HCT116 (cell line): ENCODE data around the gene GCSAM. TPM values are rescaled to one million over a fixed set of nuclear protein-coding genes. Genes with fewer than 3 reads are reported as not detected.

Experiments
- ATAC-seq: fragments of 200-7000 bp; cut with Tn5 transposase; 2 replicates; pipeline ENCODE4 v1.9.1; 2020; ENCODE audit warnings: mild to moderate bottlenecking, moderate library complexity
- BruUV-seq: library from RNA; stranded (reverse); fragments of 400-500 nt; replicated peaks from 2 replicates; lab custom pipeline; 2021; lab: Mats Ljungman, UMichigan
- CTCF ChIA-PET: fragments of 300-600 bp; sonication (Branson Sonifier 250); formaldehyde crosslinking; loops from one replicate; lab custom pipeline; 2021; ENCODE audit warnings: antibody characterized with exemption; lab: Charles Lee
- POLR2A ChIA-PET: fragments of 300-600, 350-600 bp; sonication (Branson Sonifier 250); formaldehyde crosslinking; loops from one replicate; lab custom pipeline; 2021; ENCODE audit warnings: antibody characterized with exemption; lab: Charles Lee
- RAD21 ChIA-PET, 2 experiments: fragments of 300-600 bp; sonication (Branson Sonifier 250); formaldehyde crosslinking; loops; one replicate each; lab custom pipeline; 2023; ENCODE audit warnings: low total read pairs in 2 of 2; ENCODE audit not compliant: uncharacterized antibody in 2 of 2, unreplicated experiment in 2 of 2, low non-redundant PET in 1 of 2; lab: Charles Lee
- DNase-seq: peaks from one replicate; pipeline ENCODE4 v3.0.0-alpha.2; 2010; ENCODE audit warnings: low read depth, low spot score
- H2AFZ ChIP-seq: fragments of 200-600 bp; shearing (Covaris generic), sonication (generic); 2 replicates; pipeline ENCODE4 v1.6.1; 2017; ENCODE audit warnings: low read depth, mixed run types, mixed read lengths, antibody characterized with exemption, low read length; ENCODE audit not compliant: poor library complexity, severe bottlenecking
- H3K27ac ChIP-seq: 2 replicates; pipeline ENCODE4 v1.5.1; 2012; ENCODE audit warnings: low read depth, low read length
- H3K27me3 ChIP-seq: fragments of 200-600 bp; sonication (generic); 2 replicates; pipeline ENCODE4 v1.6.1; 2016; ENCODE audit warnings: mixed run types, low read length, mixed read lengths; ENCODE audit not compliant: insufficient read depth
- H3K36me3 ChIP-seq, 2 experiments: fragments of 200-500 bp in 1 of 2; fragments of 200-600 bp in 1 of 2; sonication (Bioruptor generic) in 1 of 2; sonication (generic) in 1 of 2; 2 replicates each; pipeline versions ENCODE4 v1.5.1 to v1.6.1; 2014 to 2016; ENCODE audit warnings: low read length in 2 of 2, inconsistent platforms in 1 of 2, mixed read lengths in 1 of 2, mixed run types in 1 of 2; ENCODE audit not compliant: insufficient read depth in 2 of 2, control insufficient read depth in 1 of 2
- H3K4me1 ChIP-seq, 2 experiments: fragments of 200-600 bp in 1 of 2; sonication (generic) in 1 of 2; 2 replicates each; pipeline versions ENCODE4 v1.5.1 to v1.6.1; 2012 to 2017; ENCODE audit warnings: low read length in 2 of 2, inconsistent platforms in 1 of 2, mild to moderate bottlenecking in 1 of 2, mixed read lengths in 1 of 2, mixed run types in 1 of 2, moderate library complexity in 1 of 2; ENCODE audit not compliant: insufficient read depth in 2 of 2, control insufficient read depth in 1 of 2
- H3K4me2 ChIP-seq: fragments of 200-600 bp; sonication (generic); 2 replicates; pipeline ENCODE4 v1.6.1; 2017; ENCODE audit warnings: mixed run types, low read length, mixed read lengths
- H3K4me3 ChIP-seq, 2 experiments: fragments of 200-600 bp in 1 of 2; sonication (generic) in 1 of 2; replicated peaks in 1 of 2; 2 replicates each; pipeline ENCODE4 v1.5.1; 2011 to 2016; ENCODE audit warnings: low read length in 2 of 2, control low read depth in 1 of 2, low read depth in 1 of 2, mild to moderate bottlenecking in 1 of 2, mixed read lengths in 1 of 2, mixed run types in 1 of 2
- H3K79me2 ChIP-seq: fragments of 200-600 bp; sonication (generic); 2 replicates; pipeline ENCODE4 v1.6.1; 2017; ENCODE audit warnings: mild to moderate bottlenecking, mixed run types, low read length, moderate library complexity, mixed read lengths; ENCODE audit not compliant: insufficient read depth
- H3K9ac ChIP-seq: fragments of 200-600 bp; sonication (generic); 2 replicates; pipeline ENCODE4 v1.6.1; 2016; ENCODE audit warnings: low read length, mixed read lengths
- H3K9me2 ChIP-seq: fragments of 200-600 bp; sonication (generic), shearing (Covaris generic); 2 replicates; pipeline ENCODE4 v1.6.1; 2017; ENCODE audit warnings: mixed run types, mild to moderate bottlenecking, moderate library complexity; ENCODE audit not compliant: insufficient read depth
- H3K9me3 ChIP-seq, 2 experiments: fragments of 200-500 bp in 1 of 2; fragments of 200-600 bp in 1 of 2; sonication (Bioruptor generic) in 1 of 2; sonication (generic) in 1 of 2; 2 replicates each; pipeline ENCODE4 v1.6.1; 2014 to 2017; ENCODE audit warnings: low read length in 2 of 2, mixed read lengths in 2 of 2, inconsistent platforms in 1 of 2, low read depth in 1 of 2, mild to moderate bottlenecking in 1 of 2, mixed run types in 1 of 2, moderate library complexity in 1 of 2; ENCODE audit not compliant: control insufficient read depth in 1 of 2, insufficient read depth in 1 of 2
- H4K20me1 ChIP-seq: fragments of 200-600 bp; sonication (generic), shearing (Covaris generic); 2 replicates; pipeline ENCODE4 v1.6.1; 2017; ENCODE audit warnings: mixed run types, mild to moderate bottlenecking, moderate library complexity; ENCODE audit not compliant: insufficient read depth
- CBX3 ChIP-seq: IDR thresholded peaks from 2 replicates; pipeline ENCODE4 v1.6.1; 2012; ENCODE audit warnings: low read depth
- CEBPB ChIP-seq: IDR thresholded peaks from 2 replicates; pipeline ENCODE4 v1.6.1; 2012; ENCODE audit warnings: low read depth
- EGR1 ChIP-seq: IDR thresholded peaks from 2 replicates; pipeline ENCODE4 v1.6.1; 2012; ENCODE audit warnings: low read depth
- ELF1 ChIP-seq: IDR thresholded peaks from 2 replicates; pipeline ENCODE4 v1.6.1; 2012; ENCODE audit warnings: low read depth, borderline replicate concordance
- FOSL1 ChIP-seq: IDR thresholded peaks from 2 replicates; pipeline ENCODE4 v1.6.1; 2012; ENCODE audit warnings: low read depth
- JUND ChIP-seq: IDR thresholded peaks from 2 replicates; pipeline ENCODE4 v1.6.1; 2012
- POLR2AphosphoS5 ChIP-seq: IDR thresholded peaks from 2 replicates; pipeline ENCODE4 v1.6.1; 2011; ENCODE audit warnings: mild to moderate bottlenecking, low read depth, low read length, moderate library complexity
- TCF7L2 ChIP-seq: IDR thresholded peaks from 2 replicates; pipeline ENCODE4 v1.7.0; 2011; ENCODE audit warnings: borderline replicate concordance, inconsistent platforms; ENCODE audit not compliant: insufficient read depth, insufficient read length; ENCODE audit errors: extremely low read depth
- YY1 ChIP-seq: IDR thresholded peaks from 2 replicates; pipeline ENCODE4 v1.6.1; 2011; ENCODE audit warnings: low read length, low read depth, moderate library complexity, mild to moderate bottlenecking; ENCODE audit not compliant: insufficient replicate concordance; ENCODE audit errors: extremely low read depth
- ZNF274 ChIP-seq: fragments of 200-500 bp; sonication (Bioruptor generic); IDR thresholded peaks from 2 replicates; pipeline ENCODE4 v1.6.1; 2014; ENCODE audit warnings: mild to moderate bottlenecking, low read depth, low read length, inconsistent platforms
- intact Hi-C: fragments of 100-400 bp; cut with micrococcal nuclease; formaldehyde crosslinking; loops from 2 replicates; pipeline ENCODE4 v1.10.0; 2022
- total RNA-seq: library from RNA; stranded (reverse); gene quantifications from one replicate; pipeline ENCODE4 v1.2.1, GENCODE V29; 2021; ENCODE audit not compliant: unreplicated experiment
- TF ChIP-seq, protein P1 (sequence below), 3 experiments: fragments of 200-600 bp in 1 of 3; sonication (generic) in 1 of 3; IDR thresholded peaks in 2 of 3; conservative IDR thresholded peaks in 1 of 3; 2 replicates each; pipeline ENCODE4 v1.5.1; 2012 to 2017; ENCODE audit warnings: low read depth in 2 of 3, low read length in 2 of 3, antibody characterized with exemption in 1 of 3, borderline replicate concordance in 1 of 3, control low read depth in 1 of 3, mild to moderate bottlenecking in 1 of 3, mixed read lengths in 1 of 3, mixed run types in 1 of 3, moderate library complexity in 1 of 3; ENCODE audit not compliant: insufficient read depth in 1 of 3
- TF ChIP-seq, protein P2 (sequence below): IDR thresholded peaks from 2 replicates; pipeline ENCODE4 v1.6.1; 2012; ENCODE audit warnings: low read depth
- TF ChIP-seq, protein P3 (sequence below): IDR thresholded peaks from 2 replicates; pipeline ENCODE4 v1.6.1; 2012

Gene GCSAM
- total RNA-seq, 1 experiment from 2014 or later, result not detected

DNA sequence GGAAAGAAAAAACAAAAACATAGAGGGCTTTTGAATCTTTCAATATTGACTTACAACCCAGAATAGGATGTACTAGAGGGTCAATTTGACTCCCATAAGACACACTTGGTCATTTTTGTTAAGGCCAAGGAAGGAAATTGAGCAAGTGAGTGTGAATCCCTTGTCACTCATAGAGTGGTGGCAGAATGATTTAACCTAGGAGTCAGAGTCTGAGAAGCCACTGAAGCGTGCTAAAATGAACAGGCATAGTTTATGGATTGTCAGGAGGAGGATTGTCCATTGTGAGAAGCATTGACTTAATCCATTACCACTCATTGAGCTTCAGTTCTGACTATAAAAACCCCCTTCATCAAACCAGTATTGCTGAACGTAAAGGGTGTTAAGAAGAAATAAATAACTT is 8.2 kb upstream of the GCSAM start:
- no peaks in the 10 kb centered on the region for H3K9me2 ChIP-seq
- H2AFZ ChIP-seq, result no peak overlapping the region
- H3K79me2 ChIP-seq, result no peaks in the 10 kb centered on the region
- H3K27ac ChIP-seq, result no peak overlapping the region
- intact Hi-C loops, result no loop called here
- ChIA-PET CTCF (no interaction called here), POLR2A (no interaction called here), RAD21 (no interaction called here)
- 0 out of 4 replicates have a peak, but pooled peaks cover 0 to under 1% of the 10 kb centered on the region in 2 experiments for H3K9me3 ChIP-seq
- no peak overlapping the region for H3K4me2 ChIP-seq
- ATAC-seq (no peak), DNase-seq (no peak)
- H3K36me3 ChIP-seq, result no peaks in the 10 kb centered on the region
- TF ChIP-seq TCF7L2, result no peak
- no peak for TF ChIP-seq ZNF274
- TF ChIP-seq, protein P1, sequence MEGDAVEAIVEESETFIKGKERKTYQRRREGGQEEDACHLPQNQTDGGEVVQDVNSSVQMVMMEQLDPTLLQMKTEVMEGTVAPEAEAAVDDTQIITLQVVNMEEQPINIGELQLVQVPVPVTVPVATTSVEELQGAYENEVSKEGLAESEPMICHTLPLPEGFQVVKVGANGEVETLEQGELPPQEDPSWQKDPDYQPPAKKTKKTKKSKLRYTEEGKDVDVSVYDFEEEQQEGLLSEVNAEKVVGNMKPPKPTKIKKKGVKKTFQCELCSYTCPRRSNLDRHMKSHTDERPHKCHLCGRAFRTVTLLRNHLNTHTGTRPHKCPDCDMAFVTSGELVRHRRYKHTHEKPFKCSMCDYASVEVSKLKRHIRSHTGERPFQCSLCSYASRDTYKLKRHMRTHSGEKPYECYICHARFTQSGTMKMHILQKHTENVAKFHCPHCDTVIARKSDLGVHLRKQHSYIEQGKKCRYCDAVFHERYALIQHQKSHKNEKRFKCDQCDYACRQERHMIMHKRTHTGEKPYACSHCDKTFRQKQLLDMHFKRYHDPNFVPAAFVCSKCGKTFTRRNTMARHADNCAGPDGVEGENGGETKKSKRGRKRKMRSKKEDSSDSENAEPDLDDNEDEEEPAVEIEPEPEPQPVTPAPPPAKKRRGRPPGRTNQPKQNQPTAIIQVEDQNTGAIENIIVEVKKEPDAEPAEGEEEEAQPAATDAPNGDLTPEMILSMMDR (IDR thresholded peaks at IDR 0.05 in 2 of 3, conservative IDR thresholded peaks at IDR 0.05 in 1 of 3; ENCODE audit: borderline replicate concordance in 1 of 3, insufficient read depth in 1 of 3, low read depth in 2 of 3, low read length in 2 of 3), result no peak
- TF ChIP-seq CEBPB, result no peak
- TF ChIP-seq ELF1, result no peak
- TF ChIP-seq, protein P2, sequence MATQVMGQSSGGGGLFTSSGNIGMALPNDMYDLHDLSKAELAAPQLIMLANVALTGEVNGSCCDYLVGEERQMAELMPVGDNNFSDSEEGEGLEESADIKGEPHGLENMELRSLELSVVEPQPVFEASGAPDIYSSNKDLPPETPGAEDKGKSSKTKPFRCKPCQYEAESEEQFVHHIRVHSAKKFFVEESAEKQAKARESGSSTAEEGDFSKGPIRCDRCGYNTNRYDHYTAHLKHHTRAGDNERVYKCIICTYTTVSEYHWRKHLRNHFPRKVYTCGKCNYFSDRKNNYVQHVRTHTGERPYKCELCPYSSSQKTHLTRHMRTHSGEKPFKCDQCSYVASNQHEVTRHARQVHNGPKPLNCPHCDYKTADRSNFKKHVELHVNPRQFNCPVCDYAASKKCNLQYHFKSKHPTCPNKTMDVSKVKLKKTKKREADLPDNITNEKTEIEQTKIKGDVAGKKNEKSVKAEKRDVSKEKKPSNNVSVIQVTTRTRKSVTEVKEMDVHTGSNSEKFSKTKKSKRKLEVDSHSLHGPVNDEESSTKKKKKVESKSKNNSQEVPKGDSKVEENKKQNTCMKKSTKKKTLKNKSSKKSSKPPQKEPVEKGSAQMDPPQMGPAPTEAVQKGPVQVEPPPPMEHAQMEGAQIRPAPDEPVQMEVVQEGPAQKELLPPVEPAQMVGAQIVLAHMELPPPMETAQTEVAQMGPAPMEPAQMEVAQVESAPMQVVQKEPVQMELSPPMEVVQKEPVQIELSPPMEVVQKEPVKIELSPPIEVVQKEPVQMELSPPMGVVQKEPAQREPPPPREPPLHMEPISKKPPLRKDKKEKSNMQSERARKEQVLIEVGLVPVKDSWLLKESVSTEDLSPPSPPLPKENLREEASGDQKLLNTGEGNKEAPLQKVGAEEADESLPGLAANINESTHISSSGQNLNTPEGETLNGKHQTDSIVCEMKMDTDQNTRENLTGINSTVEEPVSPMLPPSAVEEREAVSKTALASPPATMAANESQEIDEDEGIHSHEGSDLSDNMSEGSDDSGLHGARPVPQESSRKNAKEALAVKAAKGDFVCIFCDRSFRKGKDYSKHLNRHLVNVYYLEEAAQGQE, result no peak
- no peak for TF ChIP-seq FOSL1
- no peak for TF ChIP-seq EGR1
- TF ChIP-seq, protein P3, sequence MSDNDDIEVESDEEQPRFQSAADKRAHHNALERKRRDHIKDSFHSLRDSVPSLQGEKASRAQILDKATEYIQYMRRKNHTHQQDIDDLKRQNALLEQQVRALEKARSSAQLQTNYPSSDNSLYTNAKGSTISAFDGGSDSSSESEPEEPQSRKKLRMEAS, result no peak
- TF ChIP-seq YY1, result no peak
- TF ChIP-seq JUND, result no peak
- no peak for TF ChIP-seq CBX3
- no peak for TF ChIP-seq POLR2AphosphoS5
- H4K20me1 ChIP-seq, result no peaks in the 10 kb centered on the region
- H3K9ac ChIP-seq, result no peak overlapping the region
- no peaks in the 10 kb centered on the region for H3K4me1 ChIP-seq
- H3K27me3 ChIP-seq, result no peaks in the 10 kb centered on the region
- no peak overlapping the region for H3K4me3 ChIP-seq
- no TSS peak for BruUV-seq
